Measurements from ENCODE around the gene CGB8. TPM values are rescaled to one million over a fixed set of nuclear protein-coding genes. Genes with fewer than 3 reads are reported as not detected.
"Not testable (repeated sequence)": the region's sequence is repeated elsewhere in the genome, so short reads cannot be mapped to it uniquely, and the experiment has no call there.

The CGB8 gene
- total RNA-seq, 1 experiment from 2014 or later = not detected

- no peak for DNase-seq (ENCODE audit: low read depth)
Observed at GRCh38 chr19:49064768-49065611, 16.1 kb upstream of the CGB8 start, which contains the start of gene NTF4. NTF4 (minus strand) TSS chr19:49064818; CDS start chr19:49061997, 2,821 bp downstream.

- DNase-seq (ENCODE audit: low read depth) = no peak
Observed at GRCh38 chr19:49064029-49064629, 15.2 kb upstream of the CGB8 start.

GRCh38 chr19:49061445-49061844, 12.5 kb upstream of the CGB8 start:
- DNase-seq (ENCODE audit: low read depth) = no peak

GRCh38 chr19:49061000-49061399, 12.1 kb upstream of the CGB8 start:
- DNase-seq (ENCODE audit: low read depth) = no peak

GRCh38 chr19:49059053-49059452, 10.1 kb upstream of the CGB8 start:
- no peak for DNase-seq (ENCODE audit: low read depth)

GRCh38 chr19:49058562-49058961, 9.7 kb upstream of the CGB8 start:
- no peak for DNase-seq (ENCODE audit: low read depth)

- peak; percentile 68 for DNase-seq (ENCODE audit: low read depth)
Observed at GRCh38 chr19:49057636-49058234, 8.8 kb upstream of the CGB8 start, which contains the start of gene CGB7. CGB7 (minus strand) TSS chr19:49057749; CDS start chr19:49055375, 2,374 bp downstream.

GRCh38 chr19:49056902-49057596, 8.1 kb upstream of the CGB8 start:
- not testable (repeated sequence) for DNase-seq (ENCODE audit: low read depth)

GRCh38 chr19:49056101-49056901, 7.4 kb upstream of the CGB8 start:
- peak; percentile 49 for DNase-seq (ENCODE audit: low read depth)

- DNase-seq (ENCODE audit: low read depth) = peak; percentile 68
Observed at GRCh38 chr19:49050376-49051033, 1.6 kb upstream of the CGB8 start.

- DNase-seq (ENCODE audit: low read depth) = not testable (repeated sequence)
Observed at GRCh38 chr19:49049834-49050233, 923 bp upstream of the CGB8 start.

GRCh38 chr19:49043548-49043947, 5.4 kb downstream of the CGB8 start, which contains the start of gene CGB5:
CGB5 (plus strand) TSS chr19:49043848; CDS start chr19:49044210, 362 bp downstream.
- DNase-seq (ENCODE audit: low read depth) = not testable (repeated sequence)

GRCh38 chr19:49042666-49043065, 6.2 kb downstream of the CGB8 start:
- DNase-seq (ENCODE audit: low read depth) = not testable (repeated sequence)

GRCh38 chr19:49042177-49042576, 6.7 kb downstream of the CGB8 start:
- peak; percentile 51 for DNase-seq (ENCODE audit: low read depth)

- not testable (repeated sequence) for DNase-seq (ENCODE audit: low read depth)
Observed at GRCh38 chr19:49039736-49040135, 9.2 kb downstream of the CGB8 start.

- DNase-seq (ENCODE audit: low read depth) = peak; percentile 83
Observed at GRCh38 chr19:49038557-49039276, 10.2 kb downstream of the CGB8 start.

- not testable (repeated sequence) for DNase-seq (ENCODE audit: low read depth)
Observed at GRCh38 chr19:49038111-49038510, 10.8 kb downstream of the CGB8 start.

- not testable (repeated sequence) for DNase-seq (ENCODE audit: low read depth)
Observed at GRCh38 chr19:49036815-49037214, 12.1 kb downstream of the CGB8 start, which contains the start of gene CGB1. CGB1 (minus strand) TSS chr19:49036895; CDS start chr19:49036711, 184 bp downstream.

GRCh38 chr19:49031642-49032301, 17.1 kb downstream of the CGB8 start, which contains the start of gene CGB2:
CGB2 (plus strand) TSS chr19:49031890; CDS start chr19:49032096, 206 bp downstream.
- not testable (repeated sequence) for DNase-seq (ENCODE audit: low read depth)

All from RPMI7951 (cell line).